Measurements from ENCODE around the gene SORCS3.

The SORCS3 gene

GRCh38 chr10:104641187-104641936 lies at the start of gene SORCS3:
Gene SORCS3 (plus strand): TSS chr10:104641290.
- DNase-seq (ENCODE audit: low read depth) = no peak
- TF ChIP-seq CTCF (IDR thresholded peaks at IDR 0.05; ENCODE audit: low read length, missing control alignments) = no peak
- H3K4me3 ChIP-seq (replicated peaks; ENCODE audit: low read depth, low read length) = no peak within 1 kb of the TSS

GRCh38 chr10:104591441-104591840 lies 49.6 kb upstream of the SORCS3 start:
- H3K4me3 ChIP-seq (replicated peaks; ENCODE audit: low read depth, low read length) = no peak overlapping the region
- TF ChIP-seq CTCF (IDR thresholded peaks at IDR 0.05; ENCODE audit: low read length, missing control alignments) = no peak
- DNase-seq (ENCODE audit: low read depth) = no peak

- no peak overlapping the region for H3K4me3 ChIP-seq (replicated peaks; ENCODE audit: low read depth, low read length)
- no peak for DNase-seq (ENCODE audit: low read depth)
- no peak for TF ChIP-seq CTCF (IDR thresholded peaks at IDR 0.05; ENCODE audit: low read length, missing control alignments)
These were observed 39.9 kb upstream of the SORCS3 start for GRCh38 chr10:104601166-104601565.

GRCh38 chr10:104608091-104608828 lies 32.8 kb upstream of the SORCS3 start:
- DNase-seq (ENCODE audit: low read depth) = no peak
- TF ChIP-seq CTCF (IDR thresholded peaks at IDR 0.05; ENCODE audit: low read length, missing control alignments) = no peak
- H3K4me3 ChIP-seq (replicated peaks; ENCODE audit: low read depth, low read length) = no peak overlapping the region

- TF ChIP-seq CTCF (IDR thresholded peaks at IDR 0.05; ENCODE audit: low read length, missing control alignments) = no peak
- no peak for DNase-seq (ENCODE audit: low read depth)
- no peak overlapping the region for H3K4me3 ChIP-seq (replicated peaks; ENCODE audit: low read depth, low read length)
These were observed 28.4 kb upstream of the SORCS3 start for GRCh38 chr10:104612571-104613205.

- DNase-seq (ENCODE audit: low read depth) = no peak
- no peak overlapping the region for H3K4me3 ChIP-seq (replicated peaks; ENCODE audit: low read depth, low read length)
- TF ChIP-seq CTCF (IDR thresholded peaks at IDR 0.05; ENCODE audit: low read length, missing control alignments) = no peak
These were observed 27.7 kb upstream of the SORCS3 start for GRCh38 chr10:104613406-104613805.
